ENCODE data around the gene NOL4L.

The NOL4L gene

GRCh38 chr20:32614303-32614702 lies 29.2 kb upstream of the NOL4L start:
- DNase-seq (ENCODE audit: low spot score) = no peak

GRCh38 chr20:32613192-32614053 lies 28.3 kb upstream of the NOL4L start:
- DNase-seq (ENCODE audit: low spot score) = no peak

GRCh38 chr20:32612351-32613191 lies 27.4 kb upstream of the NOL4L start:
- no peak for DNase-seq (ENCODE audit: low spot score)

GRCh38 chr20:32611868-32612267 lies 26.7 kb upstream of the NOL4L start:
- DNase-seq (ENCODE audit: low spot score) = no peak

DNA sequence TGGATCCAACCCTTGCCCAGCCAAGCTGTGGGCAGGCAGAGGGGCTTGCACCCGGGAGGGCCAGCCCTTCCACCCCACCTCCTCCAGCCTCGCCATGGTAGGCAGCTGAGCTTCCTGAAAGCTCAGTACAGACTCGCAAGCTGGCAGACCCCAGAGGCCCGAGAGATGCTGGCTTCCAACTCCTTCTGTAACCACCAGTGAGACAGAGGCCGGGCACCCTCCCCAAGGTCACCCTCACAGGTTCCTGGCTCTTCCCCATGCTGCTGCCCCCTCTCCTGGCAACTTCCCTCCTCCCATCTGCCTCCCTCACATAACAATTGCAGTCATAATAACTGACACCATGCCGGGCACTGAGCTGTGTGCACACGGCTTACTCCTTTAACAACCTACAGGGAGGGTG lies 26.2 kb upstream of the NOL4L start:
- DNase-seq (ENCODE audit: low spot score) = no peak

- peak; percentile 68 for DNase-seq (ENCODE audit: low spot score)
Measured at GRCh38 chr20:32610472-32611218, 25.5 kb upstream of the NOL4L start.

DNA sequence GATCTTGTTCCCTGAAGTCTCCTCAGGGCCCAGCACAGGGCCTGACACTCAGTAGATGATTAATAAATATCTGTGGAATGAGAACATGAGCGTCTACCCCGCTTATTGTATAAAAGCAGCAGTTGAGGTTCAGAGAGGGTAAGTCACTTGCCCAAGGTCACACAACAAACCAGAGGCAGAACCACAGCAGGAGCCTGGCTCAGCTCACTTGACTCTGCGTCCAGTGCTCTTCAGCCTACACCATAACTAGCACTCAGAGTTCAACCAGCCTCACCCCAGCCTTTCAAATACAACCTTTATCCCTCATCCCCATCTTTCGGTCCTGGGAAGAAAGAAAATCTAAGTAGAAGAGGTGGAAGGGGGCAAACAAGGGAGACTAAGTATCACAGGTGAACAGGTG lies 24.9 kb upstream of the NOL4L start:
- no peak for DNase-seq (ENCODE audit: low spot score)

DNA sequence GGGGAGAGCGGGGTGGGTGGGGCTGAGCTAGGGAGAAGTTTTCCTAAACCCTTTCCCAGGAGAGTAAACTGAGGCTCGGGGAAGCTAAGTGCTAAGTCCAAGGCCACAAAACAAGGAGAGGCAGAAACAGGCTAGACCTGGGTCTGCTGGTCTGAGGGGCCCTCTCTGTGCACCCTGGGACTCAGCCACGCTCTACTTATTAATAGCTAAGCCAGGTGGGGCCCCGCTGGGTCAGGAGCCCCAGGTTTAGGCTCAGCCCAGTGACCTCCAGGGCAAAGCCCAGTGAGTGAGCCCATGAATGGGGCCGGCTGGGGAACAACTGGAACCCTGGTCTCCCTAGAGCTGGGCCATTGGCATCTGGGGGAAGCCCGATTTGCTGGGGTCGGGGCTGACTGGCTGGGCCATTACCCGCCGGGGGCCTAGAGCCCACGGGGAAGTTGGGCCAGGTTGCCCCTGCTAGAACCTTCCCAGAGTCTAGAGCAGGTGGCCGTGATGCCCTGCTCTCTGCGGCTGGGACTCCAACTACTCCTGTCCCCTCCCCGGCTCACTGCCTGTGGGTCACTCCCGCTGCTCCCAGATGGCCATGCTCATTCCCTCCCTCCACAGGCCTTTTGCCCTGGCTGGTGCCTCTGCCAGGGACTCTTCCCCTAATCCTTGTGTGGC lies 24.1 kb upstream of the NOL4L start:
- DNase-seq (ENCODE audit: low spot score) = no peak

DNA sequence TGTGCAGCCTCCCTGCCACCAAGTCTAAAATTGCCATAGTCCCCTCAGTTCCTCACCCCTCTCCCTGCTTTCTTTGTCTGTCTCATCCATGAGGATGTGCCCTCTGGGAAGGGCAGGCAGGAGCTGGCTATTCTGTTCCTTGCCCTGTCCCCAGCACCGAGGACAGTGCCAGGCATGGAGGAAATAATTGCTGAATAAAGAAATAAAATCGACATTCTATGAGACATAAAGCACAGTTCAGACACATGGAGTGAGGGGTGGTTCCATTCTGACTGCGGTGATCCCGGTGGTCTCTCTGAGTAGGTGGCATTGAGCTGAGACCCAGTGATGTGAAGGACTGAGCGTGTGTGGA lies 23.5 kb upstream of the NOL4L start:
- no peak for DNase-seq (ENCODE audit: low spot score)

- no peak for DNase-seq (ENCODE audit: low spot score)
Measured at GRCh38 chr20:32607727-32608663, 22.9 kb upstream of the NOL4L start.

DNA sequence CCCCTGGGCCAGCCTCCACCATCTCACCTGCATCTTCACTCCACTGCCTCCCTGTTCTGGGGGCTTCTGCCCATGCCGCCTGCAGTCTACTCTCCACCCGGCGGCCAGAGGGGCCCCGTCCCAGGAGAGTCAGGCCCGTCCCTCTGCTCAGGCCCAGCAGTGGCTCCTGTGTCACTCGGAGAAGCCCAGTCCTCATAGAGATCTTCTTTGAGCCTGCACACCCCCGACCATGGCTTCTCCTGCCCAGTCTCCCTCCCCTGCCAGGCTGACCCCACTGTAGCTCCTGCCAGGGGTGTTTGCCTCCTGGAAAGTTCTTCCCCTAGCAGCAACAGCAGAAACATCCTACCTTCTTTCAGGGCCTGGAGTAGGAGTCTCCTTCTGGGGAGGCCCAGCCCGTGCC lies 22.2 kb upstream of the NOL4L start:
- no peak for DNase-seq (ENCODE audit: low spot score)

DNA sequence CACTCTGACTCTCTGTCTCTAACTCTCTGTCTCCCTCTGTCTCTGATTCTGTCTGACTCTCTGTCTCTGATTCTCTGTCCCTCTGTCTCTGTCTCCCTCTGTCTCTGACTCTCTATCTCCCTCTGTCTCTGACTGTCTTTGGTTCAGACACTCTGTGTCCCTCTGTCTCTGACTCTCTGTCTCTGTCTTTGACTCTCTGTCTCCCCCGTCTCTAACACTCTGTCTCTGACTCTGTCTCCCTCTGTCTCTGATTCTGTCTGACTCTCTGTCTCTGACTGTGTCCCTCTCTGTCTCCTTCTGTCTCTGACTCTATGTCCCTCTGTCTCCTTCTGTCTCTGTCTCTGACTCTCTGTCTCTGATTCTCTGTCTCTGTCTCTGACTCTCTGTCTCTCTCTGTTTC lies 21.7 kb upstream of the NOL4L start:
- DNase-seq (ENCODE audit: low spot score) = no peak

DNA sequence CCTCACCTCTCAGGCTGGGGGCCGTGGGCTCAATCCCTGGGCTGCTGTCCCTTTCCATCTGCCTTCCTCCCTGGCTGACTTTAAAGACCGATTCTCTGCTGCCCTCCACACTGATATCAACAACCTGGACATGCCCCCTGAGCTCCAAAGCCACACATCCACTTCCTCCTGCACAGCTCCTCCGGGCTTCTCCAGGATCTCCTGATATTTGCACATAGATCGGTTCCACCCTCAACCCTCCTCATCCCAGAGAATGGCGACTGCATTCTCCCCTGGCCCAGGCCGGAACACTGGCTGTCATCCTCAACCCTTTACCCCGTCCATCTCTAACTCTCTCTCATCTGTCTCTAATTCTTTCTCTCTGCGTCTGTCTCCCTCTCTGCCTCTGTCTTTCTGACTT lies 21.0 kb upstream of the NOL4L start:
- no peak for DNase-seq (ENCODE audit: low spot score)

DNA sequence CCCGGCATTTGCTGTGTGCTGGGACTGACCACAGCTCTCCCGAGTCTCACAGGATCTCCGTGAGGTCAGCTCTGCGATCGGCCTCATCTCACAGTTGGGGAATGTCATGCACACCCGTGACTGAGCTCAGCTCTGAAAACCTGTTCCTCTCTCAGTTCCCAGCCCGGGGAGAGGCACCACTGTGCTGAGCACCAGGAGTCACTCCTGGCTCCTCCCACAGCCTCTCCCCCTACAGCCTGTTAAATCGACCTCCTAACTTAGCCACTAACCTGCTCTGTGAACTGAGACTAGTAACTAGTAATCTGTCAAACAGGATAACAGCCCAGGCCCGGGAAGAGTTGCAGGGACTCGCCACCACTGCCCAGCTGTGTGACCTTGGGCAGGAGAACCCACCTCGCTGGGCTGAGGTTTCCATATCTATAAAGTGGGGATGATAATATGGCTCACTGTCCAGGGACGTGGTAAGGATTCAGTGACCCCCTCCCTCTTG lies 20.1 kb upstream of the NOL4L start:
- no peak for DNase-seq (ENCODE audit: low spot score)

GRCh38 chr20:32603046-32603726 lies 18.1 kb upstream of the NOL4L start:
- no peak for DNase-seq (ENCODE audit: low spot score)

- no peak for DNase-seq (ENCODE audit: low spot score)
Measured at GRCh38 chr20:32602273-32602672, 17.1 kb upstream of the NOL4L start.

GRCh38 chr20:32600681-32601237 lies 15.6 kb upstream of the NOL4L start:
- no peak for DNase-seq (ENCODE audit: low spot score)

DNA sequence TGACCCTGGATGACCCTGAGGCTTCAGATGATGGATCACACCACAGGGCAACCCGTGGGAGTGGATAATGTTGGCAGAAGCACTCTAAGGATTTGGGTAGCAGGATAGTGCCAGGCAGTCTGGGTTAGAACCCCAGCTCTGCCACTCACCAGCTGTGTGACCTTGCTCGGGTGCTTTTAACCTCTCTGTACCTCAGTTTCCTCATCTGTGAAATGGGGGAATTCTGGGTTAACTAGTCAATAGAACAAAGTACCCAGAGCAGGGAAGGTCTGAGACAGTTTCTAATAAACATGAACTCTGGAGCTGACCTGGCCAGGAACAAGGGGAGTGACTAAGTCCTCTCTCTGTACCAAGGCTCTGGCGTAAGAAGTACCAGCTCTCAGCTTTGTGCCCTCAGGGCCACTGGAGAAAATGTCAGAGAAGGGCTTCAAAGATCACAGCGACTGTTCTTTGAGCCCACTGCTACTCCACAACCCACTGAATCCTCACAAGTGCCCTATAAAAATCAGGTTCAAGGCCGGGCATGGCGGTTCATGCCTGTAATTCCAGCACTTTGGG lies 14.7 kb upstream of the NOL4L start:
- no peak for DNase-seq (ENCODE audit: low spot score)

DNA sequence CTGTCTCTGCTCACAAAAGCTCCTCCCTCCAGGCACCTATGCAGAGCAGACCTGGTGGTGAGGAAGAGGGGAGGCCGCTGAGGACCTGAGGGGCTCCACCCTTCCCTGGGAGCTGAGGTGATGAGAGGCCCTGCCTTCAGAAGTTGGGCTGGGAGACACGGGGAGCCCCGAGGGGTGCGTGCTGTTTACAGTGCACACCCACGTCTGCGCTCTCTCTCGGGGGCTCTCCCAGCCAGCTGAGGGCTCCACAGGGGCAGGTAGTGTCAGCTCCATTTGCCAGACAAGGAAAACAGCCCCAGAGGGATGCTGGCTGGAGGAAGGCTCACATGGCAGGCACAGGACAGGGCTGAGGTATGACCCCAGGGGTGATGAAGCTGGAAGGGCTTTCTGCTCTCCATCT lies 13.5 kb upstream of the NOL4L start:
- no peak for DNase-seq (ENCODE audit: low spot score)
